Thyroid gland (tissue), 4 donors: ENCODE results near the gene TMEM37. TPM values are rescaled to one million over a fixed set of nuclear protein-coding genes. Genes with fewer than 3 reads are reported as not detected.

Experiments
- DNase-seq, 2 donors: peaks; one replicate each; pipeline ENCODE4 v3.0.0-alpha.2; 2019
- H3K27ac ChIP-seq, 3 donors: fragments of 200-600 bp; sonication (generic); 1 replicate in 2 of 3; 2 replicates in 1 of 3; pipeline ENCODE4 v1.5.1; 2016 to 2019; ENCODE audit warnings: mild to moderate bottlenecking in 1 of 3, moderate library complexity in 1 of 3
- H3K27me3 ChIP-seq: fragments of 200-600 bp; sonication (generic); one replicate; pipeline ENCODE4 v1.5.1; 2019
- H3K36me3 ChIP-seq, 2 donors: fragments of 200-600 bp; sonication (generic); one replicate each; pipeline ENCODE4 v1.5.1; 2016 to 2019
- H3K4me1 ChIP-seq, 2 donors: fragments of 200-600 bp; sonication (generic); one replicate each; pipeline ENCODE4 v1.5.1; 2017 to 2019
- H3K4me3 ChIP-seq, 3 donors: fragments of 200-600 bp; sonication (generic); replicated peaks in 1 of 3; 1 replicate in 2 of 3; 2 replicates in 1 of 3; pipeline ENCODE4 v1.5.1; 2016; ENCODE audit warnings: mild to moderate bottlenecking in 1 of 3
- H3K9me3 ChIP-seq: fragments of 200-600 bp; sonication (generic); one replicate; pipeline ENCODE4 v1.5.1; 2017
- POLR2A ChIP-seq, 2 donors: fragments of 450-650 bp; IDR thresholded peaks; one replicate each; pipeline ENCODE4 v1.6.1; 2017; ENCODE audit warnings: antibody characterized with exemption in 2 of 2, mild to moderate bottlenecking in 2 of 2, moderate library complexity in 1 of 2
- WGBS, 2 donors: methylation state at CpG; one replicate each; pipeline ENCODE4 v1.1.5; 2017; 5-methylcytosine and 5-hydroxymethylcytosine counted together
- intact Hi-C: fragments of 100-400 bp; cut with DNase I; formaldehyde crosslinking; loops from one replicate; pipeline ENCODE4 v1.15.1; 2023
- total RNA-seq, 4 donors: library from RNA; depleted of rRNA; stranded (reverse); fragments of >200 nt; gene quantifications; one replicate each; pipeline ENCODE4 v1.2.3, GENCODE V29; 2016
- TF ChIP-seq, protein P1 (sequence below), 6 experiments: fragments of 200-600 bp in 3 of 6; fragments of 450-650 bp in 3 of 6; sonication (generic) in 3 of 6; IDR thresholded peaks; one replicate each; pipeline ENCODE4 v1.5.1; 2016 to 2019; ENCODE audit warnings: antibody characterized with exemption in 6 of 6, mild to moderate bottlenecking in 2 of 6, inconsistent platforms in 1 of 6, moderate library complexity in 1 of 6

TMEM37 gene
- total RNA-seq, 4 donors from 2014 or later, result 34.4 to 50.2 (median 43.1) TPM

DNA sequence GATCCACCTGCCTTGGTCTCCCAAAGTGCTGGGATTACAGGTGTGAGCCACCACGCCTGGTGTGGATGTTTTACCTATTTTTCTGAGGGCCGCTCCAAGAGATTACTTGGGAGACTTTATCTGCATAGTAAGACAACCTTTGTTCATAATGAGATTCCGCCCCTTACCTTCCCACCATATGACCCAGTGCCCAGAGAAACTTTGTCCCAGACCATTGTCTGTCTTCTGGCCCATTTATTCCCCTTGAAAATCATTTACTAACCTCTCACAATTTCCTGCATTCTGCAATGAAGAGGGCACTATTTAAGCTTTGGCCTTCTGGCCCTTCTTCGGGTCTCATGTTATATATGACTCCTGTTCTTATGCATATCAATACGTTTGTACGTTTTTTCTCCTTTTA lies 13.7 kb upstream of the TMEM37 start:
- Histone ChIP-seq H3K27me3 (no peaks in the 10 kb centered on the region), H3K9me3 (no peaks in the 10 kb centered on the region), H3K4me3 (no peak overlapping the region), H3K27ac (no peak overlapping the region), H3K36me3 (no peaks in the 10 kb centered on the region), H3K4me1 (no peaks in the 10 kb centered on the region)
- intact Hi-C loops, result no loop called here
- DNase-seq, result no peak
- 95 to 97% methylated on average over 6 of the region's 6 CpGs for WGBS, 2 donors
- no peak for TF ChIP-seq POLR2A (IDR thresholded peaks at IDR 0.05)
- TF ChIP-seq, protein P1, sequence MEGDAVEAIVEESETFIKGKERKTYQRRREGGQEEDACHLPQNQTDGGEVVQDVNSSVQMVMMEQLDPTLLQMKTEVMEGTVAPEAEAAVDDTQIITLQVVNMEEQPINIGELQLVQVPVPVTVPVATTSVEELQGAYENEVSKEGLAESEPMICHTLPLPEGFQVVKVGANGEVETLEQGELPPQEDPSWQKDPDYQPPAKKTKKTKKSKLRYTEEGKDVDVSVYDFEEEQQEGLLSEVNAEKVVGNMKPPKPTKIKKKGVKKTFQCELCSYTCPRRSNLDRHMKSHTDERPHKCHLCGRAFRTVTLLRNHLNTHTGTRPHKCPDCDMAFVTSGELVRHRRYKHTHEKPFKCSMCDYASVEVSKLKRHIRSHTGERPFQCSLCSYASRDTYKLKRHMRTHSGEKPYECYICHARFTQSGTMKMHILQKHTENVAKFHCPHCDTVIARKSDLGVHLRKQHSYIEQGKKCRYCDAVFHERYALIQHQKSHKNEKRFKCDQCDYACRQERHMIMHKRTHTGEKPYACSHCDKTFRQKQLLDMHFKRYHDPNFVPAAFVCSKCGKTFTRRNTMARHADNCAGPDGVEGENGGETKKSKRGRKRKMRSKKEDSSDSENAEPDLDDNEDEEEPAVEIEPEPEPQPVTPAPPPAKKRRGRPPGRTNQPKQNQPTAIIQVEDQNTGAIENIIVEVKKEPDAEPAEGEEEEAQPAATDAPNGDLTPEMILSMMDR (IDR thresholded peaks at IDR 0.05), result no peak

DNA sequence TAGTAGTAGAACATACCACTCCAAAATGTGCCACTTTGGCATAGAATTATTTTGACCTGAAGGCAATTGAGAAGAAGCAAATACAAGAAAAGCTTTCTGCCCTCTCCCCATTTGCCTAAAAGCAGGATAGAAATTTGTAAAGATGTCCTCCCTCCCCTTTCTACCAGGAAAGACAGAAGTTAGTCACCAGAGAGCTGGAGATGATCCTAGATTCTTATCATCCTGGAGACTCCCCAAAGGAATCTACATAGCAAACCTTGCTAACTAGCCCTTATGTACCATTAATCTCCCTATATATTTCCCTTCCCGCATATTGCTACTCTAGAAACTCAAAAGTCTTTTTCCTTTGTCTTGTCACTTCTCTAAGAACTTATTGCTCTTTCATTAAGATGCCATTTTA lies 12.6 kb upstream of the TMEM37 start:
- no peak for DNase-seq
- TF ChIP-seq, protein P1 (IDR thresholded peaks at IDR 0.05), result no peak
- no peak for TF ChIP-seq POLR2A (IDR thresholded peaks at IDR 0.05)
- Histone ChIP-seq H3K9me3 (no peaks in the 10 kb centered on the region), H3K27me3 (no peaks in the 10 kb centered on the region), H3K4me3 (no peak overlapping the region), H3K4me1 (no peaks in the 10 kb centered on the region), H3K27ac (no peak overlapping the region), H3K36me3 (no peaks in the 10 kb centered on the region)
- 97 to 100% methylated on average over 1 of the region's 1 CpG for WGBS, 2 donors
- intact Hi-C loops, result no loop called here

DNA sequence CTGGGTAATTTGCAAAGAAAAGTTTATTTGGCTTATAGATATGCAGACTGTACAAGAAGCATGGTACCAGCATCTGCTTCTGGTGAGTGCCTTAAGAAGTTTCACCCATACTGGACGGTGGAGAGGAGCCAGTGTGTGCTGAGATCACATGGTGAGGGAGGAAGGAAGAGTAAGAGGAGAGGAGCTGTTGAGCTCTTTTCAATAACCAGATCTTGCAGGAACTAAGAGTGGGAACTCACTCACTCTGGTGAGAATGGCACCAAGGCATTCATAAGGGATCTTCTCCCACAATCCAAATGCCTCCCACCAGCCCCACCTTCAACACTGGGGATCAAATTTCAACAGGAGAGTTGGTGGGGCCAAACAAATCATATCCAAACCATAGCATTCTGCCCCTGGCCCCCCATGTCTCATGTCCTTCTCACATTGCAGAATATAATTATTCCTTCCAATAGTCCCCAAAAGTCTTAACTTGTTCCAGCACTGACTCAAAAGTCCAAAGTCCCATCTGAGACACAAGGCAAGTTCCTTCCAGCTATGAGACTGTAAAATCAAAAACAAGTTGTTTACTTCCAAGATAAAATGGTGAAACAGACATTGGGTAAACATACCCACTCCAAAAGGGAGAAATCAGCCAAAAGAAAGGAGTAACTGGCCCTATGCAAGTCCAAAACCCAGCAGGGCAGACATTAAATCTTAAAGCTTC lies 11.7 kb upstream of the TMEM37 start:
- 62 to 79% methylated on average over 1 of the region's 1 CpG for WGBS, 2 donors
- no peak for DNase-seq
- intact Hi-C loops, result no loop called here
- Histone ChIP-seq H3K4me1 (no peaks in the 10 kb centered on the region), H3K4me3 (no peak overlapping the region), H3K27ac (no peak overlapping the region), H3K9me3 (no peaks in the 10 kb centered on the region), H3K36me3 (no peaks in the 10 kb centered on the region), H3K27me3 (no peaks in the 10 kb centered on the region)
- TF ChIP-seq, protein P1 (IDR thresholded peaks at IDR 0.05), result no peak
- no peak for TF ChIP-seq POLR2A (IDR thresholded peaks at IDR 0.05)

DNA sequence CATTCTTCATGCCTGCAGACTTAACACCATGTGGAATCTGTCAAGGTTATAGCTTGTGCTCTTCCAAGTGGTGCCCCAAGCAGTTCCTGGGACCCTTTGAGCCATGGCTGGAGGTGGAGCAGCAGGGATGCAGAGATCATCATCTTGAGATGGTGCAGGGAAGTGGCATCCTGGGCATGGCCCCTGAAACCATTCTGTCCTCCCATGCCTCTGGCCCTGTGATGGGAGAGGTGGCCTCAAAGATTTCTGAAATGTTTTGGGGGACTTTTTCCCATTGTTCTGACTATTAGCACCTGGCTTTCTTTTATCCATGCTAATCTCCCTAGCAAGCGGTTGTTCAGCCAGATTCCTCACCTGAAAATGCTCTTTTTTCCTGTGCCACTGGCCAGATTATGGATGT lies 10.3 kb upstream of the TMEM37 start:
- Histone ChIP-seq H3K9me3 (no peaks in the 10 kb centered on the region), H3K36me3 (no peaks in the 10 kb centered on the region), H3K4me1 (peaks cover 2 to 5% of the 10 kb centered on the region in 2 donors), H3K27ac (no peak overlapping the region), H3K4me3 (no peak overlapping the region), H3K27me3 (no peaks in the 10 kb centered on the region)
- intact Hi-C loops, result no loop called here
- whole genome bisulfite sequencing, 2 donors, result 90 to 100% methylated on average over 1 of the region's 1 CpG
- TF ChIP-seq, protein P1 (IDR thresholded peaks at IDR 0.05), result no peak
- TF ChIP-seq POLR2A (IDR thresholded peaks at IDR 0.05), result no peak
- no peak for DNase-seq

DNA sequence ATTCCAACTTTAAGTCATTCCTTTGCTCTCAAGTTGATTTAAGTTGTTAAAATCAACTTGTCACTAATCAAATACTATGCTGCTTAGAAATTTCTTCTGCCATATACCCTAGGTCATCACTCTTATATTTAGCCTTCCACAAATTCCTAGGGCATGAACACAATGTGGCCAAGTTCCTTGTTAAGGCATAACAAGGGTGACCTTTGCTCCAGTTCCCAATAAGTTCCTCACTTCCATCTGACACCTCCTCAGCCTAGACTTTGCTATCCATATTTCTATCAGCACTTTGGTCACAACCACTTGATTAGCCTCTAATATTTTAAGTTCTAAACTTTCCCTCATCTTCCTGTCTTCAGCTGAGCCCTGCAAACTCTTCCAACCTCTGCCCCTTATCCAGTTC lies 9.9 kb upstream of the TMEM37 start:
- DNase-seq, result no peak
- Histone ChIP-seq H3K9me3 (no peaks in the 10 kb centered on the region), H3K27me3 (no peaks in the 10 kb centered on the region), H3K4me3 (no peak overlapping the region), H3K36me3 (no peaks in the 10 kb centered on the region), H3K27ac (no peak overlapping the region), H3K4me1 (peaks cover 6 to 8% of the 10 kb centered on the region in 2 donors)
- intact Hi-C loops, result no loop called here
- TF ChIP-seq, protein P1 (IDR thresholded peaks at IDR 0.05), result no peak
- TF ChIP-seq POLR2A (IDR thresholded peaks at IDR 0.05), result no peak
